ENCODE measurements around the gene TMSB4Y.

DNA sequence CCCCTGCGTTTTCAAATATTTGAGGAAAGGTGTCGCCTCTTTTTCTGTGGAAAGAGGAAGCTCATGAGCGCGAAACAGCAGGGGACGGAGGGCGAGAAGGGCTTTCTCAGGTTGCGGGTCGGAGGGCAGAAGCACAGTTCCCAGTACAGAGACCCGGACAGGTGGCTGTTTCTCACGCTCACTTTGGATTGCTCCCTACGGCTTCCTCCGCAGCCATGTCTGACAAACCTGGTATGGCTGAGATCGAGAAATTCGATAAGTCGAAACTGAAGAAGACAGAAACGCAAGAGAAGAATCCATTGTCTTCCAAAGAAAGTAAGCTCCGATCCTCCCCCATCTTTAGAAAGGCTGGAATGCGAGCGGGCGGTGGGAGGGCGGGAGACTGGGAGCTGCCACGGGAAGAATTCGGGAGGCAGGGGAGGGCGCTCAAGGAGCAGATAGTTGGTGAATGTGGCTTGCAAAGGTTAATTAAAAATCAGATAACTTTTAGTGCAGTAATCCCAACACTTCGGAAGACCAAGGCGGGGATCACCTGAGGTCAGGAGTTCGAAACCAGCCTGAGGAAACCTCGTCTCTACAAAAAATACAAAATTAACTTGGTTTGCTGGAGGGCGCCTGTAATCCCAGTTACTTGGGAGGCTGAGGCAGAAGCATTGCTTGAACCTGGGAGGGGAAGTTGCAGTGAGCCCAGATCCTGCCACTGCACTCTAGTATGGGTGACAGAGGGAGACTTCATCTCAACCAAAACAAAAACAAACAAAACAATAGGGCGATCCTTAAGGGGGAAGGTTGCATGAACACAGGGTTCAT lies 627 bp downstream of the TMSB4Y start:
- TF ChIP-seq, protein P1, sequence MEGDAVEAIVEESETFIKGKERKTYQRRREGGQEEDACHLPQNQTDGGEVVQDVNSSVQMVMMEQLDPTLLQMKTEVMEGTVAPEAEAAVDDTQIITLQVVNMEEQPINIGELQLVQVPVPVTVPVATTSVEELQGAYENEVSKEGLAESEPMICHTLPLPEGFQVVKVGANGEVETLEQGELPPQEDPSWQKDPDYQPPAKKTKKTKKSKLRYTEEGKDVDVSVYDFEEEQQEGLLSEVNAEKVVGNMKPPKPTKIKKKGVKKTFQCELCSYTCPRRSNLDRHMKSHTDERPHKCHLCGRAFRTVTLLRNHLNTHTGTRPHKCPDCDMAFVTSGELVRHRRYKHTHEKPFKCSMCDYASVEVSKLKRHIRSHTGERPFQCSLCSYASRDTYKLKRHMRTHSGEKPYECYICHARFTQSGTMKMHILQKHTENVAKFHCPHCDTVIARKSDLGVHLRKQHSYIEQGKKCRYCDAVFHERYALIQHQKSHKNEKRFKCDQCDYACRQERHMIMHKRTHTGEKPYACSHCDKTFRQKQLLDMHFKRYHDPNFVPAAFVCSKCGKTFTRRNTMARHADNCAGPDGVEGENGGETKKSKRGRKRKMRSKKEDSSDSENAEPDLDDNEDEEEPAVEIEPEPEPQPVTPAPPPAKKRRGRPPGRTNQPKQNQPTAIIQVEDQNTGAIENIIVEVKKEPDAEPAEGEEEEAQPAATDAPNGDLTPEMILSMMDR (conservative IDR thresholded peaks at IDR 0.05 in 1 of 2, IDR thresholded peaks at IDR 0.05 in 1 of 2; ENCODE audit: low read depth in 1 of 2, low read length in 2 of 2): no peak
- TF ChIP-seq EZH2 (IDR thresholded peaks at IDR 0.05; ENCODE audit: low read length, missing control alignments): no peak

Data from fibroblast of lung (primary cell).